ENCODE results near the gene GTF3A. TPM values are rescaled to one million over a fixed set of nuclear protein-coding genes. Genes with fewer than 3 reads are reported as not detected.

The GTF3A gene
- total and polyA plus RNA-seq, 2 of the 8 experiments (the other 6 are each of a cell fraction or from before 2014, with no cell fraction given), result 41.6 to 96.5 TPM

DNA sequence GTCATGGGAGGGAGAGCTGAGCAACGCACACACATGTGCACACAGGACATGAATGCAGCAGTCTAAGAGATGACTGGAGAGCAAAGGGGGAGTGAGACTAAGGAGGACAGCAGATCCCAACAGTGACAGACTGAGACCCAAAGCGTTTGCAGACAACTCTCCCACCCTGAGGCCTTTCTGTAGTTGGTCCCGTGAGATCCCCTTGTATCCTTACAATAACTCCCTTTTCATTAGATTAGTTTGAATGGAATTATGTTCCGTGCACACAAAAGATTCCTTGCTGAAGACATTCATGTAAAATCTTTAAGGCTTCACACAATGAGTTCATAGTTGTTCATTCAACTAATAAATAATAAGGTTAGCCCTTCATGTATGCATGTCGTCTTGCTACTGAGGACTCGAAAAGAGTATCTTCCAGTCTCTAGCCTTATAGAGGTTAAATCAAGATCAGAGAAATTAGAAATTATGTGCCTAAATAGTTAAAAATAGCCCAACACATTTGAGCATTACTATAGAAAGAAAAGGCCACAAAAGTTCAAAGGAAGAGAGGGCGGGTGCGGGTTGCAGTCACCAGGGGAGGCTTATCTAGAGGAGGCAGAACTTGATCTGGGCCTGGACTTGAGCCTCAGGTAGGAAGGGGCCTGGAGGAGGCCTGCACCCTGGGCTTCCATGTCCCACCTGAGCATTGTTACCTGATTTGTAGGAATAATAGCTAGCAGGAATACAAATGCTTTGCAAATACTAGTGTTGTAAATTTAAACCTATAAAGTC is 3.1 kb upstream of the GTF3A start (continued):
- TF ChIP-seq HDAC2 (IDR thresholded peaks at IDR 0.05; ENCODE audit: borderline replicate concordance in 1 of 2, low read depth in 2 of 2, low read length in 2 of 2) (no peak), TEAD4 (IDR thresholded peaks at IDR 0.05; ENCODE audit: low read depth, low read length) (no peak)
